Natural killer cell (primary cell): ENCODE measurements around the gene GBP5. TPM values are rescaled to one million over a fixed set of nuclear protein-coding genes. Genes with fewer than 3 reads are reported as not detected.

Experiments used
- ATAC-seq, 3 donors: fragments of 150-1000 bp in 2 of 3; fragments of 200-7000 bp in 1 of 3; cut with Tn5 transposase; 1 replicate in 1 of 3; 2 replicates in 2 of 3; pipeline ENCODE4 v1.10.0; 2021; ENCODE audit warnings: mild to moderate bottlenecking in 2 of 3, moderate library complexity in 2 of 3
- DNase-seq, 2 donors: peaks; one replicate each; pipeline versions ENCODE4 v3.0.0 to v3.0.0-alpha.2; 2013 to 2021; ENCODE audit warnings: mixed read lengths in 1 of 2
- H3K27ac ChIP-seq: one replicate; pipeline ENCODE4 v1.5.1; 2013; ENCODE audit warnings: mild to moderate bottlenecking, low read length
- H3K27me3 ChIP-seq: one replicate; pipeline ENCODE4 v1.6.1; 2013; ENCODE audit warnings: low read length; ENCODE audit not compliant: control insufficient read depth, insufficient read depth
- H3K36me3 ChIP-seq: one replicate; pipeline ENCODE4 v1.6.1; 2013; ENCODE audit warnings: low read length; ENCODE audit not compliant: control insufficient read depth, insufficient read depth
- H3K4me1 ChIP-seq: one replicate; pipeline ENCODE4 v1.6.1; 2013; ENCODE audit warnings: low read length; ENCODE audit not compliant: control insufficient read depth, insufficient read depth
- H3K4me3 ChIP-seq: one replicate; pipeline ENCODE4 v1.5.1; 2013; ENCODE audit warnings: low read length
- H3K9me3 ChIP-seq: one replicate; pipeline ENCODE4 v1.6.1; 2013; ENCODE audit warnings: low read length; ENCODE audit not compliant: control insufficient read depth, insufficient read depth
- H3K27ac Mint-ChIP-seq, 2 donors: one replicate each; pipeline ENCODE4 v1.8.0; 2022; ENCODE audit warnings: mild to moderate bottlenecking in 2 of 2, mixed read lengths in 2 of 2, moderate library complexity in 1 of 2
- H3K27me3 Mint-ChIP-seq, 2 donors: one replicate each; pipeline ENCODE4 v1.8.0; 2022; ENCODE audit warnings: low read depth in 2 of 2, mixed read lengths in 2 of 2
- H3K36me3 Mint-ChIP-seq: one replicate; pipeline ENCODE4 v1.8.0; 2022; ENCODE audit warnings: mixed read lengths
- H3K4me1 Mint-ChIP-seq, 2 donors: one replicate each; pipeline ENCODE4 v1.8.0; 2022; ENCODE audit warnings: mixed read lengths in 2 of 2
- H3K4me3 Mint-ChIP-seq: one replicate; pipeline ENCODE4 v1.8.0; 2022; ENCODE audit warnings: mild to moderate bottlenecking, moderate library complexity, mixed read lengths
- H3K9me3 Mint-ChIP-seq, 2 donors: one replicate each; pipeline ENCODE4 v1.8.0; 2022; ENCODE audit warnings: mixed read lengths in 2 of 2
- CTCF ChIP-seq: fragments of 200-600 bp; IDR thresholded peaks from one replicate; pipeline ENCODE4 v1.8.0; 2022; ENCODE audit warnings: antibody characterized with exemption
- WGBS: methylation state at CpG from one replicate; pipeline ENCODE4 v1.1.7; 2013; ENCODE audit warnings: missing lambda C conversion rate; ENCODE audit not compliant: insufficient coverage; 5-methylcytosine and 5-hydroxymethylcytosine counted together
- intact Hi-C: fragments of 100-400 bp; cut with micrococcal nuclease; formaldehyde crosslinking; loops from one replicate; pipeline ENCODE4 v1.14.2; 2022
- total RNA-seq, 4 donors: library from RNA; stranded (reverse); fragments of 120-200 nt in 1 of 4; gene quantifications; one replicate each; pipeline versions ENCODE4 v1.2.3 to v1.2.4, GENCODE V29; 2013 to 2022

Gene GBP5
- total RNA-seq, 3 donors from 2014 or later (not counting 1 experiment from before 2014, with no cell fraction given): 191 to 249 (median 219) TPM

DNA sequence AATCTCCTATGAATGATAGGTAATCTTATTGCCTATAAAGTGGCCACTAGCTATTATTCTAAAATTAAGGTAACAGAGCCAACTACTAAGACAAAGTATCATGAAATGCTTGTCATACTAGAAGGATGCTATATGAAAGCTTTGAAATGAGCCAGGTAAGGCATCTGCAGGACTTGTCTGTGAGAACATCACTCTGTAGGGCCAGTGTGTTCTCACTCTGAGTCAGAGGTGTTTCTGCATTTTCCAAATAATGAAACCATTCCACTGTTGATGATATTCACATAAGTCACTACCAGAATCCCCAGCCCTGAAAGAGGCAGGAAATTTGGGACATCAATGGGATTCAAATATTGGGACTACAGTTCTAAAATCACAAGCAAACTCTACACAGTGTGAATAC, 25.8 kb upstream of the GBP5 start:
- ATAC-seq (no peak), DNase-seq (no peak)
- H3K27ac ChIP-seq: no peak overlapping the region
- Mint-ChIP-seq H3K36me3 (no peaks in the 10 kb centered on the region), H3K4me1 (peaks cover 5 to 10% of the 10 kb centered on the region in 2 donors), H3K27me3 (no peaks in the 10 kb centered on the region), H3K27ac (no peak overlapping the region), H3K4me3 (no peak overlapping the region), H3K9me3 (no peaks in the 10 kb centered on the region)
- no peaks in the 10 kb centered on the region for H3K36me3 ChIP-seq
- H3K27me3 ChIP-seq: no peaks in the 10 kb centered on the region
- no peak overlapping the region for H3K4me3 ChIP-seq
- H3K4me1 ChIP-seq: peaks cover 5% of the 10 kb centered on the region
- TF ChIP-seq CTCF: no peak
- intact Hi-C loops: no loop called here
- peaks cover 4% of the 10 kb centered on the region for H3K9me3 ChIP-seq

DNA sequence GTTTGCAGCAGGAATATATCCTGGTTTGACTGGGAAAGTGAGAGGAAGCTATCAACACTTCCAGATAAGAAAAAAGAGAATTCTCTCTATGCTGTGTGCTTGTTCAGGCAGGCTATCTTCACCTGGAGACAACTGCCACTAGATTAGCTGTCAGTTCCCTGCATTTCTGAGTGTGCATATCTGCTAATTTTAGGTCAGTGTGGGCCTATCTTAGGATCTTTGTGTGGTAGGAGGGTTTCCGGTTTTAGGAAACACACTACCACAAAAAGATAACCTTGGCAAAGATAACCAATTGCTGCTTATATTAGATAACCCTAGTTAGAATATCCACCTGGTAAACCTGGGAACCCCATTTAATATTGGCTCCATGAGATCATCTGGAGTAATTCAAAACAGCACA, 22.5 kb upstream of the GBP5 start:
- no CpG with 5 or more reads among the region's 1 CpG for WGBS
- Histone ChIP-seq H3K27me3 (no peaks in the 10 kb centered on the region), H3K27ac (no peak overlapping the region), H3K9me3 (peaks cover 16% of the 10 kb centered on the region), H3K36me3 (no peaks in the 10 kb centered on the region), H3K4me1 (peaks cover 5% of the 10 kb centered on the region), H3K4me3 (no peak overlapping the region)
- intact Hi-C loops: no loop called here
- peaks cover 3 to 10% of the 10 kb centered on the region in 2 donors for H3K4me1 Mint-ChIP-seq
- H3K9me3 Mint-ChIP-seq: no peaks in the 10 kb centered on the region
- peak in 1 of 2 donors; percentile 54 for DNase-seq
- no peak overlapping the region for H3K4me3 Mint-ChIP-seq
- TF ChIP-seq CTCF: no peak
- H3K27ac Mint-ChIP-seq: no peak overlapping the region
- no peaks in the 10 kb centered on the region for H3K27me3 Mint-ChIP-seq
- no peaks in the 10 kb centered on the region for H3K36me3 Mint-ChIP-seq
- no peak for ATAC-seq

- no peaks in the 10 kb centered on the region for H3K27me3 Mint-ChIP-seq
- Histone ChIP-seq H3K36me3 (no peaks in the 10 kb centered on the region), H3K4me3 (no peak overlapping the region), H3K27ac (no peak overlapping the region), H3K27me3 (no peaks in the 10 kb centered on the region), H3K9me3 (peaks cover 16% of the 10 kb centered on the region), H3K4me1 (peaks cover 16% of the 10 kb centered on the region)
- H3K9me3 Mint-ChIP-seq: no peaks in the 10 kb centered on the region
- TF ChIP-seq CTCF: no peak
- no peak overlapping the region for H3K4me3 Mint-ChIP-seq
- DNase-seq: no peak
- intact Hi-C loops: no loop called here
- H3K36me3 Mint-ChIP-seq: no peaks in the 10 kb centered on the region
- no peak overlapping the region for H3K27ac Mint-ChIP-seq
- peaks cover 28% of the 10 kb centered on the region in 2 donors for H3K4me1 Mint-ChIP-seq
- WGBS: 100% methylated on average over 2 of the region's 2 CpGs
- no peak for ATAC-seq
Observed at GRCh38 chr1:89291276-89291675, 18.6 kb upstream of the GBP5 start.

DNA sequence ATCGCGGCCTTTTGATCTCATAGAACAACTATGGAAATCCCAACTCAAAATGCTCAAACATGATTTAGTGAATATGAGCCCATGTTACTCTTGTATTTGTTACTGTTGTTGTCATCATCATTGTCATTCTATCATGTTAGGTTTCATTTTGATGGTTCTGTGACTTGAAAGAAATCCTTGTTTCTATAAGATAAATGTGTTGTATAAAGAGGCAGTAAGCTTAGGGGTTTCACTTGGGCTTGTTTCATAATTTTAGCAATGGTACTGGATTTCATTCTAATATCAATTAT, 15.3 kb upstream of the GBP5 start:
- peak overlapping the region; percentile 85 to 94 for H3K27ac Mint-ChIP-seq
- TF ChIP-seq CTCF: no peak
- no peak for ATAC-seq
- Histone ChIP-seq H3K27ac (peak overlapping the region; percentile 79), H3K9me3 (peaks cover 7% of the 10 kb centered on the region), H3K27me3 (no peaks in the 10 kb centered on the region), H3K36me3 (no peaks in the 10 kb centered on the region), H3K4me3 (no peak overlapping the region), H3K4me1 (peaks cover 40% of the 10 kb centered on the region)
- no peaks in the 10 kb centered on the region for H3K36me3 Mint-ChIP-seq
- intact Hi-C loops: loop anchor here (5.0 kb wide), 1 partner anchor 291 kb away; no protein-coding TSS in a partner anchor
- H3K9me3 Mint-ChIP-seq: no peaks in the 10 kb centered on the region
- peaks cover 48 to 59% of the 10 kb centered on the region in 2 donors for H3K4me1 Mint-ChIP-seq
- no peak for DNase-seq
- WGBS: 82% methylated on average over 2 of the region's 2 CpGs
- peak overlapping the region; percentile 60 for H3K4me3 Mint-ChIP-seq
- H3K27me3 Mint-ChIP-seq: no peaks in the 10 kb centered on the region
